ENCODE data around the gene TMOD2.
A peak's percentile ranks its signal among the peaks of the same experiment; 100 is the strongest.

Gene TMOD2

DNA sequence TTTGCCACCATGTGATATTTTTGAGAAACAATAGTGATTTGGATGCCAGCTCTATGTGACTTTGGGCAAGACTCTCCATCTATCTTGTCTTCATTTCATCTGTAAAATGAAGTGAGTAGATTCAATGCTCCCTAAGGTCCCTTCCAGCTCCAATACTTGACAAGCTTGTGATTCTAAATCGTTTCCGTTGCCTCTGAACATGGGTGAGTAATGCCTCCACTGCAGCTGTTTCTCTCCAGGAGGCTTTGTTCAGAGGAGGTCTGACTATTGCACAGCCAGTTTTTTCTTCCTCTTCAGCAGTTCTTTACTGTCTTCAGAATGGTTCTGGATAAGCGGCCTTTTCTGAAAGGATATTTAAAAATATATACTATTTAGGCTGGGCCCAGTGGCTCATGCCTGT, 63.2 kb downstream of the TMOD2 start:
- no peak for DNase-seq (ENCODE audit: low read depth in 2 of 2)

GRCh38 chr15:51816611-51817010, 65.2 kb downstream of the TMOD2 start:
- no peak for DNase-seq (ENCODE audit: low read depth in 2 of 2)

DNA sequence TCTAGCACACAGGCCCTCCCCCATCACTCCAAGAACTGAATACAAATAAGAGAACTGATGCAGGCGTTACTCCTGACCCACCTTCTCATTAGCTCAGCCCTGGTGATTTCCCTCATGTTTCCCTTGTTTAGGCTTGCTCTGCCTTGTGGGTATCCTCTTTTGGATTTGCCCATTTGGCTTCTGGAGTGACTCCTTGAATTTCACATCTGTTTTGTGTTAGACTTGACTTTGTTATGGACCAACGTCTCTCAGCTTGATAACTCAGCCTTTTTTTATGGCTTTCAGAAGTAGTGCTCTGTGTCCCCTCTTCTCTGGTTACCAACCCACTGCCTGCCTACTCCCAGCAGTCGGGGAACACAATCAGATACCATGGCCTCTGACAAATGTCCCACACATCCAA, 66.8 kb downstream of the TMOD2 start:
- DNase-seq (ENCODE audit: low read depth in 2 of 2), result no peak

DNA sequence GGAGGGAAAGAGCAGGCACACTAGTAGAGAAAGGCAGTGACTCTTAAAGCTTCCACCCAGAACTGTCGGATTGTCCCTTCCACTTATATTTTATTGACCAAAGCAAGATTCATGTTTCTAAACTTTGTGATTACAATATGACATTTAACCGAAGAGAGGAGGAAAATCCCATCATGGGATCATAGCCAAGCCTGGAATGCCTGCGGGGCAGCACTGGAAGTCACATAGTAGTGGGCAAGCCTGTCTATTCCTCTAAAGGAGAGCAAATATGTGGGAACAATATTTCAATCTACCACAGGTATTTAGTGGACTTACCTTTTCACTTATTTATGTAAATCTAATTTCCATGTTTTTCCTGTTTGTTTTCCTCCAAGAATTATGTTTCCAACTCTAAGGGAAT, 74.3 kb downstream of the TMOD2 start:
- no peak for DNase-seq (ENCODE audit: low read depth in 2 of 2)

DNA sequence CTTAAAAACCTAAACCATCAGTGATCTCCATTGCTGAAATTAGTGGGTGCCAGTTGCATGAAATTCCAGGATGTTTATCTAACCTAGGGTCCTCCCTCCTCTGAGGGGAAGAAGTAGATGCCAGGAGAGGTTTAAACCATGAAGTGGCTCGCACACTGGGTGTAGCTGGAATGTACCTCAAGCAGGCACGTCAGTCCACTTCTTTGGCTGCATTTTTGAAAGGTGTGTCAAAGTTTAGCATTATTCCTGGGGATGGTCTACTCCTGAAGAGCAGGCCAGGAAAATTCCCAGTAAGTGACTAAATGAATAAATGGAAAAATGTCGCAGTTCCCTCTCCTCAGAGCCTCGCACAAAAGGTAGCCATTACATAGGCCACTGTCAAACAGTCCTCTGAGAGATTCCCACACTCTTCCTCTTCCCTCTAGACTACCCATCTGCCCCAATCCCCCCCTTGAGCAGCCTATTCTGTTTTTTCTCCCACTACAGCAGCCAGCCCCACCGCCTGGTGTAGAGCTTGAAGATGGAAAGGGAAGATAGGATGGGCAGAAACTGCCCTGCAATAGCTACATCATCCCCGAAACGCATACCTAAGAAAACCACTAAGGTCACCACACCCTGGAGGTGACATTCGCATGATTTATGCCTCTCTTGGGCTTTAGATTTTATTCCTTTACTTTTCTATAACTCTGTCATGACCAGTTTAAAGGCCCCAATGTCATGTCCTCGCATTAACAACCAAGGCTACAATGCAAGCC, 77.4 kb downstream of the TMOD2 start:
- no peak for DNase-seq (ENCODE audit: low read depth in 2 of 2)

GRCh38 chr15:51829376-51830275, 78.2 kb downstream of the TMOD2 start, which contains the start of gene TMOD3:
Gene TMOD3 (plus strand): TSS chr15:51829653. CDS start chr15:51862885, 33,232 bp downstream.
- peak; percentile 72 to 85 for DNase-seq (ENCODE audit: low read depth in 2 of 2)

GRCh38 chr15:51830276-51830806, 78.9 kb downstream of the TMOD2 start:
- DNase-seq (ENCODE audit: low read depth in 2 of 2), result no peak

DNA sequence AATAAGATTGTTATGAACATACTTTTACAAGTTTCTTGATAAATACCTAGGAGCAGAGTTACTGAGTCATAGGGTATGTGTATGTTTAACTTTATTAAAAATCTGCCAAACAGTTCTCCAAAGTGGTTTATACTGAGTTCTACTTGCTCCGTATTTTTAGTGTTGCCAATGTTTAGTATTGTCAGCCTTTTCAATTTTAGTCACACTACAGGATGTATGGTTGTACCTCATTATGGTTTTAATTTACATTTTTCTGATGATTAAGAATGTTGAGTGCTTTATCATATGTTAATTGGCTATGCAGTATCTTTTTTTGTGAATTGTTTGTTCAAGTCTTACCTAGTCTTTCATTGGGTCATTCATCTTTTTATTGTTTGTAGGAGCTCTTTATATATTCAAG, 82.4 kb downstream of the TMOD2 start:
- no peak for DNase-seq (ENCODE audit: low read depth in 2 of 2)

DNA sequence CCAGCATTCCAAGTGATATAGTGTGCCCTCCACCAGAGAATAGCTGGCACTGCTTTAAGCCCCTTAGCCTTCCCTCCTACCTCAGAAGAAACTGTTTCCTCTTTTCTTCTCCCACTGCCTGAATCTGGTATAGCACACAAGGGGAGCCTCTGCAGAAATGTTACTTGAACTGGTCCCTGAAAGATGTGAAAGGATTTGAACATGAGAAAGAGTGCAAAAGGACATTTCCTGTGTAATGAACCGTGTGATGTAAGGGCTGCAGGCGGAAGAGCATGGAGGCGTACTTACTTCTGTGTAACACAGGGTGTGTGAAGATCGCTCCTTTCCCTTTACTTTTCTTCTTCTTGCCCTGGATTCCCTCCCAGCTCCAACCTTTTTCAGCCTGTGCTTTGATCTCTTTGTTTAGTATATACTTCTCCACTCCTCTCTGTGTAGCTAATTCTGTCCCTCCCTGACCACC, 86.4 kb downstream of the TMOD2 start:
- no peak for DNase-seq (ENCODE audit: low read depth in 2 of 2)

DNA sequence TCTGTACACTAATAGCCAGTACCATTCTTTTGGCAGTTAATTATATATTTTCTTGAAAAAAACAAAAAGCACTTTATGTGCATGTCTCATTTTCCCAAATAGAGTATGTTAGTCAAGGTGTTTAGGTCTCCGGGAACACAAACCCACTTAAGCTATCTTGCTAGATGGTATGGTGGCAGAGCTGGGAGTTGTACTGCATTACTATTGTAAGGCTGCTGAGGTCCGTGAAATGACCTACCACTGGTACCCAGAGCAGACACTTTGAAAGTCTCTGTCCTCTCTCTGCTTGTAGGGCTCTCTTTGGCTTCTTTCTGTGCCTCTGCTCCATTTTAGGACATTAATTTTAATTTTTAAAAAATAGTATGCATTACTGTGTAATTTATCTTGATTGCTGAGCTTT, 86.9 kb downstream of the TMOD2 start:
- DNase-seq (ENCODE audit: low read depth in 2 of 2), result no peak

- DNase-seq (ENCODE audit: low read depth in 2 of 2), result no peak
Measured at GRCh38 chr15:51840692-51841091, 89.3 kb downstream of the TMOD2 start.

DNA sequence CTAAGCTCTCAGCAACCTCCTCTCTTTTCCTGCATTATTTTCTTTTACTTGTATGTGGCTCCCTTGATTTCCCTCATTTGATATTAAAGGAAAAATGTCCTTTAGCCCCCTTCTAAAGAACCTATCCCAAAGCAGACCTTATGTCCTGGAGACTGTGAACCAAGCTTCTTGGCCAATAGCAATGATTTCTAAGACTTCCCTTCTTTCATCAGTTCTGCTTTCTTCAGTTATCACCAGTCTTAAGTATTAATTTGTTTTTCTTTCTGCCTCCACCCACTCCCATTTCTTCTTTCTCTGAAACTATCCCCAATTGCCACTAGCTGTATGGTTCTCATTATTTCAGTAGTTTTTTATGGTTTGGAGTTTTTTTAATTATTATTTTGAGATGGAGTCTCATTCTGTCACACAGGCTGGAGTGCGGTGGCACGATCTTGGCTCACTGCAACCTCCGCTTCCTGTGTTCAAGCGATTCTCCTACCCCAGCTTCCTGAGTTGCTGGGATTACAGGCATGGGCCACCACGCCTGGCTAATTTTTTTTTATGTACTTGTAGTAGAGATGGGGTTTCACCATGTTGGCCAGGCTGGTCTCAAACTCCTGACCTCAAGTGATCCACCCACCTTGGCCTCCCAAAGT, 90.1 kb downstream of the TMOD2 start:
- no peak for DNase-seq (ENCODE audit: low read depth in 2 of 2)

- no peak for DNase-seq (ENCODE audit: low read depth in 2 of 2)
Measured at GRCh38 chr15:51842265-51842664, 90.9 kb downstream of the TMOD2 start.

DNA sequence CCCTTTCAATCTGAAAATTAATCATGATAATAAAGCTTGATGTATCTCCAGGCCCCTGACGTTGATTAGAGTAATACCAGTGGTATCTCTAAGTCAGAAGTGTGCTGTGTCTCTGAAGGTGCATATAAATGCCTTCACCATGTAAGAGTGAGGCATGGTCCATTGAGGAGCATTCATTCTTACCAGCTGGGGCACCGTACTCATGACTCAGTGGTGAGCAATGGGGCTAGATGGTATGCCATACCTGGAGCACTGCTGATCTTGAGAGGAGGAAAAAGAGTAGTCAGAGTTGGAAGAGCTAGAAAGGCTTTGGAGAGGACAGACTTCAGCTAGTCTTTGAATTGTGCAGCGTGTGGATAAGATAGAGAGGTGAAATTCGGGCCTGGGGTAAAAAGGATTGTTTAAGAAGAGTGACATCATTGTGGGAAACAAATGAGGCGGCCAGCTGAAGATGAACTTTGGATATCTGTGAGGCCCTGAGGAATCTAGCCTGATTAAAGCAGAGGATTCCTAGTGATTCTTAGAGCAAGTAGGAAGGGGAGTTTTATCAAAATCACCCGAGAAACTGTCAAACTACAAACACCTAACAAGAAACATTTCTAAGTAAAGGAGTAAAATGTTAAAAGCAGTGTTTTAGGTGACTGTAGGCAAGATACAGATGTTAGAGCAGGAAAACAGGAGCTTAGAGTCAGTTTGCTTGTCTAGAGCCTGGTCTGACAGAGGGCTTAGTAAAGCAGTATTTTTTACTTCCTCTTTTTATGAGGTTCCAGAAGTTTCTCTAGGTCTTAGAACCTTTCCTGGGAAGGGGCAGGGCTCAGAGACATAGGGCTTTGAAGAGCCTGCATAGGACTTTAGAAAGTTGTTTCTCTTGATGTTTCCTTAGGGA, 91.7 kb downstream of the TMOD2 start:
- DNase-seq (ENCODE audit: low read depth in 2 of 2), result no peak

DNA sequence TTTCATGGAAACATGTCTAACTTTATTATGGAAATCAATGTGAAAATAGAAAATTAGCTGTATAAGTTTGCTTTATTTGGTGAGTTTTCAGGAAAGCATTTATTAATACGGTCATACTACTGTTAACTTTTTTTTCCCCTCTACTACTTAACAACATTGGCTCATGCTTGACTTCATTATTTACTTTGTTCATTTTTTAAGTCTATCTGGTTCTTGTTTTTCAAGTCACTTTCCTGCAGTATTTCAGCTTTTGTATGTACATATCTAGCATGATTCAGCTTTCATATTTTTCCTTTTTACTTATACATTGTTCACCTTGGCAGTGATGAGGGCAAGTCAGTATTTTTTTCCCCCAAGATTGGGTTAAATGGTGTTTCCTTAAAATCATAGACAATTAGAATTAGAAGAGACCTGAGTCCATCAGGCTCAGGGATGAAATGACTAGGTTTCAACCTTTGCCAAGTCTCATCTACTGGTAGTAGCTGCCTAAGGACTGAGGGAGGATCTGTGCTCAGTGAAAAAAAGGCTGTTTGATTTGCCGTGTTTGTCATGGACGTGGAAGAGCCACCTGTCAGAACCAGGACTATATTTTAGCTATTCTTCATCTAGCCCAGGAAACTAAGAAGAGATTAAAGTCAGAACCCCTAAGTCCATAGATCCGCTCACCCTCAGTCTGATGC, 93.5 kb downstream of the TMOD2 start:
- no peak for DNase-seq (ENCODE audit: low read depth in 2 of 2)

DNA sequence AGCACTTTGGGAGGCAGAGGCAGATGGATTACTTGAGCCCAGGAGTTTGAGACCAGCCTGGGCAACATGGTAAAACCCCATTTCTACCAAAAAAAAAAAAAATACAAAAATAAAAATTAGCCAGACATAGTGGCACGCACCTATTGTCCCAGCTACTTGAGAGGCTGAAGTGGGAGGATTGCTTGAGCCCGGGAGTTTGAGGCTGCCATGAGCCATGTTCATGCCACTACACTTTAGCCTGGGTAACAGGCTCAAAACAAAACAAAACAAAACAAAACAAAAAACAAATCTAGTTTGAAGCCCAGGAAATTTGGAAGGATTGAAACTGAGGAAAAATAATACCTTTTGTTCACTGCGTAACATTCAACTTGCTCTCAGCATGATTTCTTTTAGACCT, 94.7 kb downstream of the TMOD2 start:
- DNase-seq (ENCODE audit: low read depth in 2 of 2), result no peak

DNA sequence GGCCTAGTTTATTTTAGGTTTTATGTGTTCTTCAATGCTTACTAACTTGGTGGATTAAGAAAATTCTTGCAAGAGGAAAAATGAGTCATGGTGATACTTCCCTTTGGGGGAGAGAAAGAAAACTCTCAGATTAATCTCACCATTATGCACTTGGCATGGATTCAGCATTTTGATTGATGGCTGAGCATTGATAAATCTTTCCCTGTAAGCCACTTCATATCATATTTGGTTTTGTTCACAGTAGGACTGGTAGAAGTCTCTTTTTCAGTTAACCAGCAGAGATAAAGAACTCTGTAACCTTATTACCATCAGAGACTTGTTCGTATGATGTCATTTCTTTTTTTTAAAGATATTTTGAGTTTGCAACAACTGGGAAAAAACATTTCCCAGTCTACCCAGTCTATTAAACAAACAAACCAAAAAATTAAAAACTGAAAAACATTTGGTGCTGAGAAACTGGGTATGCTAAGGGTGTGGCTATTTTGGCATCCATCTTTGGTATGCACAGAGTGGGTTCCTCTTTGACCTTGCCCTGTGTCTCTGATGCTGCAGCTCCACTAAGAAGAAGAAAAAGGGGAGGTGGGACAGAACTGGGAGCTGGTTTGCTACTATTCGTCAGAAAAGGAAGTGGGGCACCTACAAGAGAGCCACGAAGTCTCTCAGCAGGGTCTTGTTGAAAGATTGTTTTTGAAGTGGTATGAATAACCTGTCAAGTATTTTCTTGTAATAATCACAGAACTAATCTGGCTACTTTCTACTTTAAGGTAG, 95.2 kb downstream of the TMOD2 start:
- DNase-seq (ENCODE audit: low read depth in 2 of 2), result no peak

DNA sequence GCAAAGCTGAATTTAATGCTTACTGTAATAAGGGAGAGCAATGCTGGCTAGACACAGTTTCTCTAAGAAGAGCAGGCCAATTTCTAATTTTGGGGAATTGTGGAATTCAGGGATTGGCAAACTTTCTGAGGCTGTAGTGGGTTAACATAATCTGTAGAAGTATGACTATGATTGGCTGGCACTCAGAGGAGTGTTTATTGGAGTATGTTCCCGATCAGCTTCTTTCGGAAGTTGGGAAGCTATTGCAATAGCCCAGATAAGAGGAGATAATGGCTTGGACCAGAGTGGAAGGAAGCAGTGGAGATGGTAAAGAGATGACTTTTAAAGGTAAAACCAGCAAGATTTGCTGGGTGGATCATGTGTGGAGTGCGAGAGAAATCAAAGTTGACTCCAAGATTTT, 97.4 kb downstream of the TMOD2 start:
- DNase-seq (ENCODE audit: low read depth in 2 of 2), result no peak

DNA sequence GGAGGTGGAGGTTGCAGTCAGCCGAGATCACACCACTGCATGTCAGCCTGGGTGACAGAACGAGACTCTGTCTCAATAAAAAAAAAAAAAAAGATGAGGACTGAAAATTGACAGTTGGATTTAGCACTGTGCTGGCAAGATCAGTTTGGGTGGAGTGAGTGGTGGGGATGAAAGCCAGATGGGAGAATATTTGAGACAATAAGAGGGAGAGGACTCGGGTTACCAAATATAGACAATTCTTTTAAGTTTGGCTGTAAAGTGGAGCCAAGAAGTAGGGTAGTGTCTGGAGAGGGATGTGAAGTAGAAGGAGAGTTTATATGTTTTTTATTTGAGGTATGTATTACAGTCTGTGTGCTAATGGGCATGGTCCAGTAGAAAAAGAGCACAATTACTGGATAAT, 98.5 kb downstream of the TMOD2 start:
- DNase-seq (ENCODE audit: low read depth in 2 of 2), result no peak

GRCh38 chr15:51853998-51854397, 102.6 kb downstream of the TMOD2 start:
- no peak for DNase-seq (ENCODE audit: low read depth in 2 of 2)
